HCT116 (cell line): ENCODE data around the gene CUBN. TPM values are rescaled to one million over a fixed set of nuclear protein-coding genes. Genes with fewer than 3 reads are reported as not detected.

Experiments used
- ATAC-seq: fragments of 200-7000 bp; cut with Tn5 transposase; 2 replicates; pipeline ENCODE4 v1.9.1; 2020; ENCODE audit warnings: mild to moderate bottlenecking, moderate library complexity
- BruUV-seq: library from RNA; stranded (reverse); fragments of 400-500 nt; replicated peaks from 2 replicates; lab custom pipeline; 2021; lab: Mats Ljungman, UMichigan
- CTCF ChIA-PET: fragments of 300-600 bp; sonication (Branson Sonifier 250); formaldehyde crosslinking; loops from one replicate; lab custom pipeline; 2021; ENCODE audit warnings: antibody characterized with exemption; lab: Charles Lee
- POLR2A ChIA-PET: fragments of 300-600, 350-600 bp; sonication (Branson Sonifier 250); formaldehyde crosslinking; loops from one replicate; lab custom pipeline; 2021; ENCODE audit warnings: antibody characterized with exemption; lab: Charles Lee
- RAD21 ChIA-PET, 2 experiments: fragments of 300-600 bp; sonication (Branson Sonifier 250); formaldehyde crosslinking; loops; one replicate each; lab custom pipeline; 2023; ENCODE audit warnings: low total read pairs in 2 of 2; ENCODE audit not compliant: uncharacterized antibody in 2 of 2, unreplicated experiment in 2 of 2, low non-redundant PET in 1 of 2; lab: Charles Lee
- DNase-seq: peaks from one replicate; pipeline ENCODE4 v3.0.0-alpha.2; 2010; ENCODE audit warnings: low read depth, low spot score
- H2AFZ ChIP-seq: fragments of 200-600 bp; shearing (Covaris generic), sonication (generic); 2 replicates; pipeline ENCODE4 v1.6.1; 2017; ENCODE audit warnings: low read depth, mixed run types, mixed read lengths, antibody characterized with exemption, low read length; ENCODE audit not compliant: poor library complexity, severe bottlenecking
- H3K27ac ChIP-seq: 2 replicates; pipeline ENCODE4 v1.5.1; 2012; ENCODE audit warnings: low read depth, low read length
- H3K27me3 ChIP-seq: fragments of 200-600 bp; sonication (generic); 2 replicates; pipeline ENCODE4 v1.6.1; 2016; ENCODE audit warnings: mixed run types, low read length, mixed read lengths; ENCODE audit not compliant: insufficient read depth
- H3K36me3 ChIP-seq, 2 experiments: fragments of 200-500 bp in 1 of 2; fragments of 200-600 bp in 1 of 2; sonication (Bioruptor generic) in 1 of 2; sonication (generic) in 1 of 2; 2 replicates each; pipeline versions ENCODE4 v1.5.1 to v1.6.1; 2014 to 2016; ENCODE audit warnings: low read length in 2 of 2, inconsistent platforms in 1 of 2, mixed read lengths in 1 of 2, mixed run types in 1 of 2; ENCODE audit not compliant: insufficient read depth in 2 of 2, control insufficient read depth in 1 of 2
- H3K4me1 ChIP-seq, 2 experiments: fragments of 200-600 bp in 1 of 2; sonication (generic) in 1 of 2; 2 replicates each; pipeline versions ENCODE4 v1.5.1 to v1.6.1; 2012 to 2017; ENCODE audit warnings: low read length in 2 of 2, inconsistent platforms in 1 of 2, mild to moderate bottlenecking in 1 of 2, mixed read lengths in 1 of 2, mixed run types in 1 of 2, moderate library complexity in 1 of 2; ENCODE audit not compliant: insufficient read depth in 2 of 2, control insufficient read depth in 1 of 2
- H3K4me2 ChIP-seq: fragments of 200-600 bp; sonication (generic); 2 replicates; pipeline ENCODE4 v1.6.1; 2017; ENCODE audit warnings: mixed run types, low read length, mixed read lengths
- H3K4me3 ChIP-seq, 2 experiments: fragments of 200-600 bp in 1 of 2; sonication (generic) in 1 of 2; replicated peaks in 1 of 2; 2 replicates each; pipeline ENCODE4 v1.5.1; 2011 to 2016; ENCODE audit warnings: low read length in 2 of 2, control low read depth in 1 of 2, low read depth in 1 of 2, mild to moderate bottlenecking in 1 of 2, mixed read lengths in 1 of 2, mixed run types in 1 of 2
- H3K79me2 ChIP-seq: fragments of 200-600 bp; sonication (generic); 2 replicates; pipeline ENCODE4 v1.6.1; 2017; ENCODE audit warnings: mild to moderate bottlenecking, mixed run types, low read length, moderate library complexity, mixed read lengths; ENCODE audit not compliant: insufficient read depth
- H3K9ac ChIP-seq: fragments of 200-600 bp; sonication (generic); 2 replicates; pipeline ENCODE4 v1.6.1; 2016; ENCODE audit warnings: low read length, mixed read lengths
- H3K9me2 ChIP-seq: fragments of 200-600 bp; sonication (generic), shearing (Covaris generic); 2 replicates; pipeline ENCODE4 v1.6.1; 2017; ENCODE audit warnings: mixed run types, mild to moderate bottlenecking, moderate library complexity; ENCODE audit not compliant: insufficient read depth
- H3K9me3 ChIP-seq, 2 experiments: fragments of 200-500 bp in 1 of 2; fragments of 200-600 bp in 1 of 2; sonication (Bioruptor generic) in 1 of 2; sonication (generic) in 1 of 2; 2 replicates each; pipeline ENCODE4 v1.6.1; 2014 to 2017; ENCODE audit warnings: low read length in 2 of 2, mixed read lengths in 2 of 2, inconsistent platforms in 1 of 2, low read depth in 1 of 2, mild to moderate bottlenecking in 1 of 2, mixed run types in 1 of 2, moderate library complexity in 1 of 2; ENCODE audit not compliant: control insufficient read depth in 1 of 2, insufficient read depth in 1 of 2
- H4K20me1 ChIP-seq: fragments of 200-600 bp; sonication (generic), shearing (Covaris generic); 2 replicates; pipeline ENCODE4 v1.6.1; 2017; ENCODE audit warnings: mixed run types, mild to moderate bottlenecking, moderate library complexity; ENCODE audit not compliant: insufficient read depth
- ATF3 ChIP-seq: IDR thresholded peaks from 2 replicates; pipeline ENCODE4 v1.6.1; 2012
- CBX3 ChIP-seq: IDR thresholded peaks from 2 replicates; pipeline ENCODE4 v1.6.1; 2012; ENCODE audit warnings: low read depth
- CTCF ChIP-seq, 3 experiments: fragments of 200-600 bp in 1 of 3; sonication (generic) in 1 of 3; IDR thresholded peaks in 2 of 3; conservative IDR thresholded peaks in 1 of 3; 2 replicates each; pipeline ENCODE4 v1.5.1; 2012 to 2017; ENCODE audit warnings: low read depth in 2 of 3, low read length in 2 of 3, antibody characterized with exemption in 1 of 3, borderline replicate concordance in 1 of 3, control low read depth in 1 of 3, mild to moderate bottlenecking in 1 of 3, mixed read lengths in 1 of 3, mixed run types in 1 of 3, moderate library complexity in 1 of 3; ENCODE audit not compliant: insufficient read depth in 1 of 3
- EGR1 ChIP-seq: IDR thresholded peaks from 2 replicates; pipeline ENCODE4 v1.6.1; 2012; ENCODE audit warnings: low read depth
- EZH2phosphoT487 ChIP-seq: fragments of 200-600 bp; IDR thresholded peaks from 2 replicates; pipeline ENCODE4 v1.6.1; 2018; ENCODE audit warnings: antibody characterized with exemption, borderline replicate concordance
- FOSL1 ChIP-seq: IDR thresholded peaks from 2 replicates; pipeline ENCODE4 v1.6.1; 2012; ENCODE audit warnings: low read depth
- MAX ChIP-seq: IDR thresholded peaks from 2 replicates; pipeline ENCODE4 v1.6.1; 2012
- POLR2AphosphoS5 ChIP-seq: IDR thresholded peaks from 2 replicates; pipeline ENCODE4 v1.6.1; 2011; ENCODE audit warnings: mild to moderate bottlenecking, low read depth, low read length, moderate library complexity
- SIN3A ChIP-seq: IDR thresholded peaks from 2 replicates; pipeline ENCODE4 v1.6.1; 2012; ENCODE audit warnings: low read depth
- TCF7L2 ChIP-seq: IDR thresholded peaks from 2 replicates; pipeline ENCODE4 v1.7.0; 2011; ENCODE audit warnings: borderline replicate concordance, inconsistent platforms; ENCODE audit not compliant: insufficient read depth, insufficient read length; ENCODE audit errors: extremely low read depth
- YY1 ChIP-seq: IDR thresholded peaks from 2 replicates; pipeline ENCODE4 v1.6.1; 2011; ENCODE audit warnings: low read length, low read depth, moderate library complexity, mild to moderate bottlenecking; ENCODE audit not compliant: insufficient replicate concordance; ENCODE audit errors: extremely low read depth
- ZBTB33 ChIP-seq: IDR thresholded peaks from 2 replicates; pipeline ENCODE4 v1.6.1; 2011; ENCODE audit warnings: mild to moderate bottlenecking, low read length, moderate library complexity; ENCODE audit not compliant: insufficient replicate concordance; ENCODE audit errors: extremely low read depth
- ZFX ChIP-seq: fragments of 450-650 bp; IDR thresholded peaks from 2 replicates; pipeline ENCODE4 v1.6.1; 2017
- ZNF274 ChIP-seq: fragments of 200-500 bp; sonication (Bioruptor generic); IDR thresholded peaks from 2 replicates; pipeline ENCODE4 v1.6.1; 2014; ENCODE audit warnings: mild to moderate bottlenecking, low read depth, low read length, inconsistent platforms
- intact Hi-C: fragments of 100-400 bp; cut with micrococcal nuclease; formaldehyde crosslinking; loops from 2 replicates; pipeline ENCODE4 v1.10.0; 2022
- total RNA-seq: library from RNA; stranded (reverse); gene quantifications from one replicate; pipeline ENCODE4 v1.2.1, GENCODE V29; 2021; ENCODE audit not compliant: unreplicated experiment

CUBN gene
- total RNA-seq, 1 experiment from 2014 or later: 1.2 TPM

GRCh38 chr10:17154116-17154515, 24.5 kb upstream of the CUBN start:
- no peak overlapping the region for H3K4me3 ChIP-seq
- no peak overlapping the region for H3K4me2 ChIP-seq
- CTCF ChIA-PET: no interaction called here
- TF ChIP-seq POLR2AphosphoS5 (no peak), SIN3A (no peak), CBX3 (no peak), EGR1 (no peak), MAX (no peak), EZH2phosphoT487 (no peak), ATF3 (no peak), TCF7L2 (no peak), FOSL1 (no peak), ZBTB33 (no peak), CTCF (IDR thresholded peaks at IDR 0.05 in 2 of 3, conservative IDR thresholded peaks at IDR 0.05 in 1 of 3; ENCODE audit: borderline replicate concordance in 1 of 3, insufficient read depth in 1 of 3, low read depth in 2 of 3, low read length in 2 of 3) (no peak), YY1 (no peak), ZFX (no peak), ZNF274 (no peak)
- TF ChIP-seq, all 23 proteins: peak for 0
- POLR2A ChIA-PET: no interaction called here
- intact Hi-C loops: no loop called here
- H3K36me3 ChIP-seq: no peaks in the 10 kb centered on the region
- no peaks in the 10 kb centered on the region for H3K9me3 ChIP-seq
- RAD21 ChIA-PET: no interaction called here
- no TSS peak for BruUV-seq
- no peaks in the 10 kb centered on the region for H4K20me1 ChIP-seq
- no peaks in the 10 kb centered on the region for H3K9me2 ChIP-seq
- H3K27ac ChIP-seq: no peak overlapping the region
- H2AFZ ChIP-seq: no peak overlapping the region
- H3K27me3 ChIP-seq: no peaks in the 10 kb centered on the region
- no peaks in the 10 kb centered on the region for H3K4me1 ChIP-seq
- no peak overlapping the region for H3K9ac ChIP-seq
- H3K79me2 ChIP-seq: no peaks in the 10 kb centered on the region
- DNase-seq (no peak), ATAC-seq (no peak)
